T follicular helper cell (primary cell): ENCODE results near the gene PRDX2.
"Not testable (repeated sequence)": the region's sequence is repeated elsewhere in the genome, so short reads cannot be mapped to it uniquely, and the experiment has no call there.

Experiments
- DNase-seq: peaks from one replicate; pipeline ENCODE4 v3.0.0-alpha.2; 2020; ENCODE audit warnings: low read depth

PRDX2 gene

DNA sequence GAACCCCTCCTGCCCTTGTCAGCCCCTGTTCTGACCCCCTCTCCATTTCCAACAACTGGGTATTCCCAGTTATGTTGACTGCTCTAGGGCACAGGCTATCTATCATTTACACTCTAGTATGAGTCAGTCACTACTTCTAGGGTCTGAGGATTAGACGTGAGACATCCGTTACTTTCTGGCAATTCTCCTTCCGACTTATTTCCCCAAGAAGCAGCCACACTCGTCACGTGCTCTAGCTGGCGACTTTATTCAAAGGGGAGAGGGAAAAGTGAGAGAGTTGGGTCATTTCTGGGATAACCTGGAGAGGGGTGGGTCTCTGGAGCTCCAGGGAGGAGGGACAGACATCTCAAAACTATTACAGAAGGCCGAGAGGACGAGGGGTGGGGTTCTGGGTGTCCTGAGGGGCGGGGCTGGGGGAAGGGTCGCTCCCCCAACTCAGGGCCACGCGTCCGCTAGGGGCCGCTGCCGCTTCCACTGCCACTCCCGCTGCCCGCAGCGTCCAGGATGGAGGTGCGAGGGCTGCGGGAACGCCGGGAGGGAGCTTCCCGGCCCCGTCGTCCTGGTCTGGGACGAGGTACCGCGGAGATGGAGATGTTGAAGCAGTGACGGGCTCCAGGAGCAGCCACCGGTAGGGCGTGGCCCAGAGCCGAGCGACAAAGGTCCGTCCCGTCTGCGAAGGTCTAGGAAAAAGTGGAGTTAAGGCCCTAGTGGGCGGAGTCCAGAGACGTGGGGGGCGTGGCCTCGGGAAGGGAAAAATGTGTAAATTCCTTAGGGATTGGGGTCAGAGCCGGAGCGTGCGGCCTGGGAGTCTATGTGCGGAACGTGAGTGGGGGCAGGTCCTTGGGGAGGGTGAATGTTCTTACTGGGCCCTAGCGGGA, 23.9 kb upstream of the PRDX2 start:
- DNase-seq, result no peak

DNA sequence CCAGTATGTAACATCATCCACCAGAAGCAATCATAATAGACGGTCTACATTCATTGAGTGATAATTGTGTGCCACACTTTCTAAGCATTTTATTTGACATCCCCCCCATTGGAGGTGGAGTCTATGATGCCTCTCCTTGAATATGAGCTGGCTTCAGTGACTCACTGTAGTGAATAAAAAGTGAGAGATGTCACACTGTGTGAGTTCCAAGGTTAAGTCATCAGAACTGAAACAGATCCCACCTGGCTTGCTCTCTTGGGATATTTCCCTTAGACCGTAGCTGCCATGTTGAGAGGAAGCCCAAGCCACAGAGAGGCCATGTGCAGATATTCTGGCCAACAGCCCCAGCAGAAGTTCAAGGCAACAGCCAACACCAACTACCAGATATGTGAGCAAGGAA, 20.2 kb upstream of the PRDX2 start:
- no peak for DNase-seq

DNA sequence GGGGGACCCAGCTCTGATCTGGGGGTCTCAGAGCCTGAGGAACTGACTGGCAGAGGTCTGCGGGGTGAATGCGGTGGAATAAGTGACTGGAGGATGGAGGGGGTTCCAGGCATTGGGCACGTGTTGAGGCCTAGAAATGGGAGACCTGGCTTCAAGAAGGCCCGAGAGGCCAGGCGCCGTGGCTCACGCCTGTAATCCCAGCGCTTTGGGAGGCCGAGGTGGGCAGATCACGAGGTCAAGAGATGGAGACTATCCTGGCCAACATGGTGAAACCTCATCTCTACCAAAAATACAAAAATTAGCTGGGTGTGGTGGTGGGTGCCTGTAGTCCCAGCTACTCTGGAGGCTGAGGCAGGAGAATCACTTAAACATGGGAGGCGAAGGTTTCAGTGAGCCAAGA, 16.2 kb upstream of the PRDX2 start:
- DNase-seq, result not testable (repeated sequence)

DNA sequence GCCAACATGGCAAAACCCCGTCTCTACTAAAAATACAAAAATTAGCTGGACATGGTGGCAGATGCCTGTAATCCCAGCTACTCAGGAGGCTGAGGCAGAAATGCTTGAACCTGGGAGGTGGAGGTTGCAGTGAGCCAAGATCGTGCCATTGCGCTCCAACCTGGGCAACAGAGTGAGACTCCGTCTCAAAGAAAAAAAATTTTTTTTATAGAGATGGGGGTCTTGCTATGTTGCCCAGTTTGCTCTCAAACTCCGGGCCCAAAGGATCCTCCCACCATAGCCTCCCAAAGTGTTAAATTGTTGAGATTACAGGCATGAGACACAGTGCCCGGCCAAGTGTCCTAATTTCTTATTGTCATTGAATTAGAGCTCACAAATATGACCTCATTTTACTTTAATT, 15.6 kb upstream of the PRDX2 start:
- DNase-seq, result not testable (repeated sequence)

DNA sequence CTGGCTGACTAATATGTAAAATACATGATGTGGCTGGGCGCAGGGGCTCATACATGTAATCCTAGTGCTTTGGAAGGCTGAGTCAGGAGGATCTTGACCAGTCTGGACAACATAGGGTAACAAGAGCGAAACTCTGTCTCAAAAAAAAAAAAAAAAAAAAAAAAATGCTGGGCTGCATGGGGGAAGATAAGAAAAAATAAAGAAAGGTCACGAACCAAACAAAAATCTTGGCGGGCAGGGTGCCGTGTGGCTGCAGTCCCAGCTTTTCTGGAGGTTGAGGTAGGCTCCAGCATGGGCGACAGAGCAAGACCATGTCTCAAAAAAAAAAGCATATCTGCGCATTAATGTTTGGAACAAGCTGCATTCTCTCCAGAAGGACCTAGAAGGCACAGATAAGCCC, 13.5 kb upstream of the PRDX2 start:
- DNase-seq, result no peak

DNA sequence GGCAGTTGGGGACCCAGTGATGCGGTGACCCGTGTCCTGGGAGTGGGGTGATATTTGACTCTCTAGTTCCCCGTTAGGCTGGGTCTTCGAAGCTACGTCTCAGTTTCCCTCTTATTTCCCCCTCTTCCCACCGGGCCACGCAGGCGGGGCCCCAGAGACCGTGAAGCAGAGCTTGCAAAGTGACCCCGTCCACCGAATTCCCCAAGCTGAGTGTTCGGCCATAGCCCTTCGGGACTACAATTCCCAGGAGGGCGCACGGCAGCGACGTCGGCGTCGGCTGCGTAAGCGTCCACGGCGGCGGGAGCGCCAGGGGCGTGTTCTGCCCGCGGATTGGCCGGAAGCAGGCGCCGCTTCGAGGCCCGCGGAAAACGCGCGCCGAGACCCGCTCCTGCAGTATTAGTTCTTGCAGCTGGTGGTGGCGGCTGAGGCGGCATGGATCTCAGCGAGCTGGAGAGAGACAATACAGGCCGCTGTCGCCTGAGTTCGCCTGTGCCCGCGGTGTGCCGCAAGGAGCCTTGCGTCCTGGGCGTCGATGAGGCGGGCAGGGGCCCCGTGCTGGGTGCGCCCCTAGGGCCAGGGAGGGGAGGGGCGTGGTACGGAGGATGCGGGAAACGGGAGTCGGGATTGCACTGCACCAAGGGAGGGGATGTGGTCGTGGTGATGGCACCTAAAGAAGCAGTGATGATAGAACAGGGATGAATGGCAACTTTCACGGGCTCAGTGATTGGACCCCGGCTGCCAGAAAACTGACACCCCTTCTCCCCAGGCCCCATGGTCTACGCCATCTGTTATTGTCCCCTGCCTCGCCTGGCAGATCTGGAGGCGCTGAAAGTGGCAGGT, 4.9 kb upstream of the PRDX2 start, which contains the start of gene RNASEH2A:
TSS of gene RNASEH2A (plus strand) at position 343 of the 840 bp plus-strand sequence. CDS start at position 433, 90 bp downstream.
- DNase-seq, result peak; percentile 80

DNA sequence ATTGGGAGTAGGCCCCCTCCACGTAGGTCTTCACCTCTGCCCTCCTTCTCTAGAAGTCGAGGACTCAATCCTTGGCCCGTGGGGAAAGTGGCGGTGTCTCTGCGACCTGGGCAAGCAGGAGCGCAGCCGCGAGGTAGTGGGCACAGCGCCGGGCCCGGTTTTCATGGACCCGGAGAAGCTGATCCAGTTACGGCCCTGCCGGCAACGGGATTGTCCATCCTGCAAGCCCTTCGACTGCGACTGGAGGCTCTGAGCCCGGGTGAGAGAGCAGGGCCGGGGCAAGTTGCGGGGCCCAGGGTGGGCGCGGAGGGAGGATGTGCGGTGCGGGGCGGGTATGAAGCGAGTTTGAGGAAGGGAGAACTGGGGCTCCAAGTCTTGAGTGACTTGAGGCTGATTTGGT, 2.5 kb upstream of the PRDX2 start:
- DNase-seq, result no peak

DNA sequence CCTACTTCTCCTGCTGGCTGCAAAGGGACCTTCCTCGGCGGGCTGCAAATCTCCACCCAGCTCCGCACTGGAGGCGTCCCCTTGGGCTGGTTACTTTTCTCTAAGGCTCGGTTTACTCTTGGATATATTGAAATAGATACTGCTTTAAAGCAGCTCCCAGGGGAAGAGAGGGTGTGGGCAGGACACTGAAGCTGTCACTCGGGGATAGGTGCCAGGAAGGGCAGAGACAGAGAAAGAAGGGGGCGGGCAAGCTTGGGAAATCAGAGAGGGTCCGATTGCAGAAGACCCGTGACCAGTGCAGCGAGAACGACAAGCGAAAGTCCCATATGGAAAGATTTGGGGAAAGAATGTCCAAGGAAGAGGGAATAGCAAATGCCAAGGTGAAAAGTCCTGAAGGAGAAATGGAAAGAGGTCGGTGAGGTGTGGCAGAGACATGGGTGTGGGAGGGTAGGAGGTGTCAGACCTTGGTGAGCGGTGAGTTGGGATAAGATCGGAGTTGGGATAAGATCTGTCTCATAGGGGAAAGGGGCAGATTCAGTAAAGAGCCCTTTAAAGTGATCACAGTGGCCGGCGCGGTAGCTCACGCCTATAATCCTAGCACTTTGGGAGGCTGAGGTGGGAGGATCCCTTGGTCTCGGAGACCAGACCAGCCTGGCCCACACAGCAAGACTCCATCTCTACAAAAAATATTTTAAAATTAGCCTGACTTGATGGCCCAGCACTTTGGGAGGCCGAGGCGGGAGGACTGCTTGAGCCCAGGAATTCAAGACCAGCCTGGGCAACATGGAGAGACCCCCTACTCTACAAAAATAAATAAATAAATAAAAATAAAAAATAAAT, 887 bp upstream of the PRDX2 start:
- no peak for DNase-seq

DNA sequence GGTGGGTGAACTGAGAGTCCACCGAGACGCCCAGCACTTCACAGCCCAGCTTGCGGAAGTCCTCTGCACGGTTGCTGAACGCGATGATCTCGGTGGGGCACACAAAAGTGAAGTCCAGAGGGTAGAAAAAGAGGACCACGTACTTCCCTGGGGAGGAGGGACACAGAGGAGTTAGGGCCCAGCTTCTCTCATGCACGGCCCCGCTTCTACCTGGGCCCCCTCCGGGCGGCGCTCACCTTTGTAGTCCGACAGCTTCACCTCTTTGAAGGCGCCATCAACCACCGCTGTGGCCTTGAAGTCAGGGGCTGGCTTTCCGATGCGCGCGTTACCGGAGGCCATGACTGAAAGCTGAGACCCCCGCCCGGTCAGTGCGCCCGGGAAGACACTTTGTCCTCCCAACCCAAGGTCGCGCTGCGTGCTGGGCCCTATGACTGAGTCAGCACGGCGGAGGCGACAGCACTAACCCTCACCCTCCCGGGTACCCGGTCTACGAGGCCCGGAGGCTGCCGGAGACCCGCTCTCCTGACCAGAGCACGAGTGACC, 606 bp downstream of the PRDX2 start:
- DNase-seq, result no peak

DNA sequence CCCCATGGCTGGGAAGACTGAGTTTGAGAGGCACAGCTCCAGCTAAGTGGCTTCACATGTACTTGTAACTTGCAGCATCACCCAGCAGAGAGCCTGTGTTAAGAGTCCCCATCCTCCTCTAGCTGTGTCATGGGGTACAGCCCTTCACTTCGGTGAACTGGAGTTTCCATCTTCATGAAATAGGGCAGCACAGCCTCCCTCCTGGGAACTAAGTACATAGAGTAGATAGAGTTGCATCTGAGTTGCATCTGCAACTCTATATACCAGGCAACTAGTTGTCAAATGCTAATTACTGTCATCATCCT, 1.2 kb downstream of the PRDX2 start:
- DNase-seq, result no peak

DNA sequence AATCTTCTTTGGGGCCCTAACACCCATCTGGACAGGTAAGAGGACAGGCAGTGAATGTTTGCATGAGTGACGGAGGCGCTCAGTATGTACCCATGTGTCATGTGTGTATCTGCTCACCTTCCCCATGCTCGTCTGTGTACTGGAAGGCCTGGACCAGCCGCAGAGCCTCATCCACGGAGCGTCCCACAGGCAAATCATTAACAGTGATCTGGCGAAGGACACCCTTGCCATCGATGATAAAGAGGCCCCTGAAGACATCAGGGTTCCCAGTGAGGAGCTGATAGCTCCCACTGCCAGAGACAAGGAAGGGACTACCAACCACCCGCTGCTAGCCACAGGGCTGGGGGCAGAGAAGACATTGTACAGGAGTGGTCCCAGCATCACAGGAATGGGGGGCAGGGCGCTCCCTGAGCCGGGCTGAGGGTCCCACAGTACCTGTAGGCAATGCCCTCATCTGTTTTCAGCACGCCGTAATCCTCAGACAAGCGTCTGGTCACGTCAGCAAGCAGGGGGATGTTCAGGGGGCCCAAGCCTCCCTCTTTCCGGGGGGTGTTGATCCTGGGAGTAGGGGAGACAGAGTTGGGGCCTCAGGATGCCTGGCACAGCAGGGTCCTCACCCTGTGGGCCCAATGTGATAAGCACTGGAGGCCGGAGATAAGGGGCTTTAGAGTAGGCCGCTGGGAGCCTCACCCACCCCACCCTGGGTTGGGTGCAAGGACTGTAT, 1.7 kb downstream of the PRDX2 start:
- DNase-seq, result no peak

DNA sequence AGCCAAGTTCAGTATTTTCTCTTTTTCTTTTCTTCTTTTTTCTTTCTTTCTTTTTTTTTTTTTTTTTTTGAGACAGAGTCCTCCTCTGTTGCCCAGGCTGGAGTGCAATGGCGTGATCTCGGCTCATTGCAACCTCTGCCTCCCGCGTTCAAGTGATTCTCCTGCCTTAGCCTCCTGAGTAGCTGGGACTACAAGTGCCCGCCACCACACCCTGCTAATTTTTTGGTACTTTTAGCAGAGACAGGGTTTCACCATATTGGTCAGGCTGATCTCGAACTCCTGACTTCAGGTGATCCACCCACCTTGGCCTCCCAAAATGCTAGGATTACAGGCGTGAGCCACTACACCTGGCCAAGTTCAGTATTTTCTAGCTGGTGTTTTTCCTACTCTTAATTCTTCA, 4.0 kb downstream of the PRDX2 start:
- DNase-seq, result not testable (repeated sequence)

DNA sequence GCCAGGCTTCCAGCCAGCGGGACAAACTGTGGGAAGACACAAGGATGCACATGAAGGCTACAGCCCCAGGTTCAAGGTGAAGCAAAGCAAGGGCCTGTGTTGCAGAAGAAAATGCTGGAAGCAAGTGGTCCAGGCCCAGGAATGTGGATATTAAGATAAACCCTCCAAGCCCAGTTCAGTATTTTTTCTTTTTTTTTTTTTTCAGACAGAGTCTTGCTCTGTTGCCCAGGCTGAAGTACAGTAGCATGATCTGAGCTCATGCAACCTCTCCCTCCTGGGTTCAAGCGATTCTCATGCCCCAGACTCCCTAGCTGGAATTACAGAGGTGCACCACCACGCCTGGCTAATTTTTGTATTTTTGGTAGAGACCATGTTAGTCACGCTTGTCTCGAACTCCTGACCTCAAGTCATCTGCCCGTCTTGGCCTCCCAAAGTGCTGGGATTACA, 4.4 kb downstream of the PRDX2 start:
- DNase-seq, result no peak

DNA sequence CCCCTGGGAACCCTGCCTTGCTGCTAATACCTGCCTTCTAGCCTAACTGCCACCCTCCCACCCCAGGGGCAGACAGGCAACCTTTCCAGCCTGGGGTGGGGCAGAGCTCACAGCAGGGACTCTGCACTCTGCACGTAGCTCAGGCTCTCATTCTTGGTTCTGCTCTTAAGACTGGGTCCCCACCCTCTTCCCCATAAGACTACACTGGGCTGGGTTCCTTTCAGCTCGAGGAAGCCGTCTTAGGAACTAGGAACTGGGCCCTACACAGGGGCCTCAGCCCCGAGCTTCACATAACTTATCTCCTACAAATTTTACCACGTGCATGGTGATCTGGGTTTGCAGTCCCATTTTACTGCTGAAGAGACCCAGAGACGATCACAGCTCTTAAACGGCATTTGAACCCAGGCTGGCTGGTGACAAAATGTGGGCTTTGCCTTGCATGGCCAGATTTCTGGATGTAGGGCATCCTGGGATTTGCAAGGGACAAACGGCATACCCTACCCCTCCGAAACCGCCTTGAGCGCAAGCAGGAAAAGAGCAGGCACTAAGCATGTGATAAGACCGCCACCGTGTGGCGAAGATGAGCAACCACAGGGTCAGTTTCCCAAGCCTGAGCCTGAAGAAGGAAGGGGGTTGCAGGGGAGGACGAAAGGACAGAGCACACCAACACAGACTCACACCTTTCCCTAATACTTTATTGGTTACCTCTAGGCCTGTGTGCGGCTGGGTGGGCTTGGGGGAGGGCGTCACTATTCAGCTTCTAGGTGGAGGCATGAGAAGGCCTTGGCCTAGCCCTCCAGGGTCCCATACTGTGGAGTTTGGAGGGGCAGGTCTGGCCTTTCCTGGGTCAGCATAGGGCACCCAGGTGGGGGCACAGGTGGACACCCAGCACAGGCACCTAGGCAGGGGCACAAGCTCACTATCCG, 5.2 kb downstream of the PRDX2 start:
- peak; percentile 63 for DNase-seq

DNA sequence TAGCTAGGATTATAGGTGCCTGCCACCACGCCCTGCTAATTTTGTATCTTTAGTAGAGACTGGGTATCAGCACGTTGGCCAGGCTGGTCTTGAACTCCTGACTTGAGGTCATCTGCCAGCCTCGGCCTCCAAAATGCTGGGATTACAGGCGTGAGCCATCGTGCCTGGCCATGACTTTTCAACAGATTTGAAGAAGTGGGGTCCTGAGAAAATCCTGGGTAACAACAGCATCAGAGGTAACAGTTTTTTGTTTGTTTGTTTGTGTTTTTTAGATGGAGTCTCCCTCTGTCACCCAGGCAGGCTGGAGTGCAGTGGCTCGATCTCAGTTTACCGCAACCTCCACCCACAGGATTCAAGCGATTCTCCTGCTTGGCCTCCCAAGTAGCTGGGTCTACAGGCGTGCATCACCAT, 6.6 kb downstream of the PRDX2 start:
- no peak for DNase-seq

DNA sequence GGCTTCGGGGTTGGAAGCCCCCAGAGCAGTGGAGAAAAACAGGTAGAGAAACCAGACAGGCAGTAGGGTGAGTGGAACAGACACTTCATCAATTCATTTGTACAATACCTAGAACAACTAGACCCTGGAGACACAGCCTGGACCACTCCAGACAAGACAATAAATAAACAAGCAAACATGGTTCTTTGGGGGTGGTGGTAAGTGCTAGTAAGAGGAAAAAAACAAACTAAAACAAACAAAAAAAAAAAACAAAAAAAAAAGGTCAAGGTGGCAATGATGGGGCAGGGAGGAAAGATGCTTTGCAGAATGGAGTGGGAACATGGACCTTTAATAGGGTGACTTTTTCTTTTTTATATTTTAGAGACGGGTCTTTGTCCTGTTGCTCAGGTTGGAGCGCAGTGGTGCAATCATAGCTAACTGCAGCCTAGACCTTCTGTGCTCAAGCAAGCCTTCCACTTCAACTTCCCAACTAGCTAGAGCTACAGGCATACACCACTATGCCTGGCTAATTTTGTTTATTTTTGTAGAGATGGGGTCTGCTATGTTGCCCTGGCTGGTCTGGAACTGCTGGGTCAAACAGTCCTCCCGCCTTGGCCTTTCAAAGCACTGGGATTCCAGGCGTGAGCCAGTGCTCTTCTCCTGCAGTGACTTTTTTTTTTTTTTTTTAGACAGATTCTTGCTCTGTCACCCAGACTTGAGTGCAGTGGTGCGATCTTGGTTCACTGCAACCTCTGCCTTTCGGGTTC, 7.2 kb downstream of the PRDX2 start:
- no peak for DNase-seq

DNA sequence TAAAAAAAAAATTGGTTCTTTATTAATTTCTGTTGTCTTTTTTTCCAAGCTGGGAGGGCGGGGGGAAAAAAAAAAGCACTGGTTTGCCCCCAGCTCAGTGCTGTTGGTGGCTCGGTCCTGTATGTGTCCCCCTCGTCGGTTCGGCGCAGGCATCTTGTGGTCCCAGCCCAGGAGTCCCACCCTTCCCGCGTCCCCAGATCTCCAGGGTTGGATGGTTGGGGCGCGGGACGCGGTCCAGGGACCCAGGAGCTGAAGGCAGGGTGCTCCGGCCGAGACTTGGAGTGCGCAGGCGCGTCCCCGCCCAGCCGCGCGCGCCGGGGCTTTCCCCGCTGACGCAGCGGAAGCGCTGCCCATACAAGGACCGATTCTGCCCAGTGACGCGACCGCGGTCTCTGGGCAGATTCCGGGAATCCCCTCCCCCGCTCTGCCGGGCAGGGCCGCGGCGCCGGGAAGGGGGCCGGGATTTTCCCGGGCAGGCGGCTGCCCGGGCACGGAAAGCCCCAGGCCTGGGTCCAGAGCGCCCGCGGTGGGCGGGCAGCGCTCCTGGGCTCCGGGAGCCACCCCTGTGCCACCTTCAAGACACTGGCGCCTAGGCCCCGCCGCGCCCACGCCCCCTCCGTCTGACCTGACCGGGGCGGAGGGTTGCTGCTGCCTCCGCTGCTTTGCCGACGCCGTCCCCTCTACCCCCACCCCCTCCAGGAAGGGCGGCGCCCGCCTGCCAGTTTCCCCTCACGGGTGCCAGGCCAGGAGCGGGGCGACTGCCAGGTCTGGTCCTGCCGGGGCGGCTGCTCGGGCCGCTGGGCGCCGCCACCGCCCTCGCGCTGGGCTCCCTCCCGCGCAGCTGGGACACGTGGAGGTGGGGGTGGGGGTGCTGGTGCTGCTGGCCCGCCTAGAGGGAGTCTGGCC, 8.1 kb downstream of the PRDX2 start:
- peak; percentile 90 for DNase-seq

DNA sequence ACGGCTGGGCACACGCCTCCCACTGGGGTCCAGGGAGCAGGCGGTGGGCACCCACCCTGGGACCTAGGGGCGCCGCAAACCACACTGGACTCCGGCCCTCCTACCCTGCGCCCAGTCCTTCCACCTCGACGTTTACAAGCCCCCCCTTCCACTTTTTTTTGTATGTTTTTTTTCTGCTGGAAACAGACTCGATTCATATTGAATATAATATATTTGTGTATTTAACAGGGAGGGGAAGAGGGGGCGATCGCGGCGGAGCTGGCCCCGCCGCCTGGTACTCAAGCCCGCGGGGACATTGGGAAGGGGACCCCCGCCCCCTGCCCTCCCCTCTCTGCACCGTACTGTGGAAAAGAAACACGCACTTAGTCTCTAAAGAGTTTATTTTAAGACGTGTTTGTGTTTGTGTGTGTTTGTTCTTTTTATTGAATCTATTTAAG, 8.7 kb downstream of the PRDX2 start:
- no peak for DNase-seq
